MCF 10A (cell line): Measurements from ENCODE around the gene ATP7B. TPM values are rescaled to one million over a fixed set of nuclear protein-coding genes. Genes with fewer than 3 reads are reported as not detected.

Experiments used
- BruUV-seq: library from RNA; stranded (reverse); fragments of 400-500 nt; replicated peaks from 2 replicates; lab custom pipeline; 2021; lab: Mats Ljungman, UMichigan
- CTCF ChIA-PET: fragments of 300-600 bp; sonication (Branson Sonifier 250); formaldehyde crosslinking; extraction: SDS; loops from one replicate; lab custom pipeline; 2021; ENCODE audit warnings: antibody characterized with exemption, inconsistent platforms; lab: Yijun Ruan, JAX
- POLR2A ChIA-PET: fragments of 300-600, 350-650 bp; sonication (Branson Sonifier 250); formaldehyde crosslinking; extraction: SDS; loops from one replicate; lab custom pipeline; 2020; ENCODE audit warnings: antibody characterized with exemption, inconsistent platforms; lab: Yijun Ruan, JAX
- DNase-seq: peaks from one replicate; pipeline ENCODE4 v3.0.0-alpha.2; 2018; ENCODE audit not compliant: unreplicated experiment
- H3K27ac Mint-ChIP-seq: one replicate; pipeline ENCODE4 v1.8.0; 2022; ENCODE audit warnings: mild to moderate bottlenecking, low read depth, mixed read lengths; ENCODE audit not compliant: unreplicated experiment
- H3K27me3 Mint-ChIP-seq: one replicate; pipeline ENCODE4 v1.8.0; 2022; ENCODE audit warnings: mixed read lengths; ENCODE audit not compliant: insufficient read depth, unreplicated experiment
- H3K36me3 Mint-ChIP-seq: one replicate; pipeline ENCODE4 v1.8.0; 2022; ENCODE audit warnings: mild to moderate bottlenecking, moderate library complexity, mixed read lengths; ENCODE audit not compliant: insufficient read depth, unreplicated experiment
- H3K4me1 Mint-ChIP-seq: one replicate; pipeline ENCODE4 v1.8.0; 2022; ENCODE audit warnings: mixed read lengths; ENCODE audit not compliant: insufficient read depth, unreplicated experiment
- H3K4me3 Mint-ChIP-seq: one replicate; pipeline ENCODE4 v1.8.0; 2022; ENCODE audit warnings: mild to moderate bottlenecking, moderate library complexity, mixed read lengths; ENCODE audit not compliant: unreplicated experiment
- H3K9me3 Mint-ChIP-seq: one replicate; pipeline ENCODE4 v1.8.0; 2022; ENCODE audit warnings: mixed read lengths; ENCODE audit not compliant: unreplicated experiment
- CTCF ChIP-seq: fragments of 200-600 bp; IDR thresholded peaks from one replicate; pipeline ENCODE4 v1.8.0; 2022; ENCODE audit warnings: antibody characterized with exemption, mild to moderate bottlenecking; ENCODE audit not compliant: unreplicated experiment
- intact Hi-C: fragments of 100-400 bp; cut with micrococcal nuclease; formaldehyde crosslinking; loops from 2 replicates; pipeline ENCODE4 v1.14.1; 2022
- total RNA-seq: library from RNA; stranded (reverse); gene quantifications from 2 replicates; pipeline ENCODE4 v1.2.3, GENCODE V29; 2022

Gene ATP7B
- total RNA-seq, 1 experiment from 2014 or later: 3.2 TPM

DNA sequence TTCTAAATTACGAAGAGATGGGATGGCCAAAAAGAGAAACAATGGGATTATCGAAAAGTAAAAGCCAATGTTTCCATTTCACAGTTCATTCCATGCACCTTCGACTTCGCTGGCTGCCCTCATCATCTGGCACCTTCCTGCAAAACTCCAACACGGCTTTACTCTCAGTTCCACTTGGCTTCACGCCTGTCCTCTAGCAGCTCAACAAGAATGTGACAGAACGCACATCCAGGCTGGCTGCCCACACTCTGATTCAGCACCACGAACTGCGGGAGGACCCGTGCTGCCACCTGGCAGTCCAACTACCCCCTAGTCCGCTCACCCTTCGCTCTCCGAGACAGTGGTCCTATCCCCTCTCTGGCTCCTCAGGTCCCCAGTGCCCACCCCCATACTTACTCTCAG, 11.7 kb downstream of the ATP7B start:
- Mint-ChIP-seq H3K4me1 (peaks cover 22% of the 10 kb centered on the region), H3K36me3 (no peaks in the 10 kb centered on the region), H3K27ac (no peak overlapping the region), H3K27me3 (peaks cover 12% of the 10 kb centered on the region), H3K4me3 (no peak overlapping the region), H3K9me3 (no peaks in the 10 kb centered on the region)
- ChIA-PET CTCF (interaction anchor here (0.5 to 10.2 kb wide), 13 partner anchors 8 to 797 kb away, joined by 3 to 97 read pairs (median 5); partner anchors contain the start of gene NEK5), POLR2A (interaction anchor here (0.9 to 1.3 kb wide), 3 partner anchors 13 to 129 kb away, joined by 3 read pairs; partner anchors contain the start of genes ALG11 and NEK5)
- intact Hi-C loops: loop anchor here (5.0 kb wide), 1 partner anchor 102 kb away; no protein-coding TSS in a partner anchor
- TF ChIP-seq CTCF: no peak
- peak; percentile 14 for DNase-seq
- BruUV-seq: no TSS peak

- Mint-ChIP-seq H3K4me1 (peaks cover 22% of the 10 kb centered on the region), H3K27me3 (peaks cover 12% of the 10 kb centered on the region), H3K27ac (no peak overlapping the region), H3K9me3 (no peaks in the 10 kb centered on the region), H3K4me3 (no peak overlapping the region), H3K36me3 (no peaks in the 10 kb centered on the region)
- BruUV-seq: no TSS peak
- no peak for DNase-seq
- POLR2A ChIA-PET: interaction anchor here (0.9 to 1.3 kb wide), 4 partner anchors 13 to 130 kb away, joined by 3 read pairs; partner anchors contain the start of genes ALG11 and NEK5
- TF ChIP-seq CTCF: no peak
- intact Hi-C loops: loop anchor here (5.0 kb wide), 1 partner anchor 102 kb away; no protein-coding TSS in a partner anchor
- CTCF ChIA-PET: interaction anchor here (0.7 to 10.2 kb wide), 6 partner anchors 7 to 128 kb away, joined by 3 to 97 read pairs (median 6); partner anchors contain the start of gene NEK5
These were observed 12.3 kb downstream of the ATP7B start for GRCh38 chr13:51998723-51999509.

- Mint-ChIP-seq H3K9me3 (no peaks in the 10 kb centered on the region), H3K27me3 (peaks cover 12% of the 10 kb centered on the region), H3K36me3 (no peaks in the 10 kb centered on the region), H3K4me1 (peaks cover 22% of the 10 kb centered on the region), H3K4me3 (no peak overlapping the region), H3K27ac (no peak overlapping the region)
- CTCF ChIA-PET: interaction anchor here (0.7 to 10.2 kb wide), 6 partner anchors 9 to 133 kb away, joined by 3 to 97 read pairs (median 4); partner anchors contain the start of gene NEK5
- POLR2A ChIA-PET: interaction anchor here (1.0 kb wide), 2 partner anchors 15 to 30 kb away, joined by 3 to 4 read pairs; partner anchors contain the start of gene ALG11
- DNase-seq: no peak
- no TSS peak for BruUV-seq
- intact Hi-C loops: loop anchor here (5.0 kb wide), 1 partner anchor 100 kb away; no protein-coding TSS in a partner anchor
- TF ChIP-seq CTCF: no peak
These were observed 13.5 kb downstream of the ATP7B start for GRCh38 chr13:51997641-51998330.
